D341Med (cell line): ENCODE measurements around the gene SLC22A4.
A peak's percentile ranks its signal among the peaks of the same experiment; 100 is the strongest.

ENCODE experiments used
- DNase-seq: peaks from one replicate; pipeline ENCODE4 v3.0.0; 2012; ENCODE audit warnings: low spot score

SLC22A4 gene

GRCh38 chr5:132275367-132276220 lies 18.6 kb upstream of the SLC22A4 start:
- no peak for DNase-seq

- no peak for DNase-seq
These were observed 16.9 kb upstream of the SLC22A4 start for GRCh38 chr5:132277256-132277655.

DNA sequence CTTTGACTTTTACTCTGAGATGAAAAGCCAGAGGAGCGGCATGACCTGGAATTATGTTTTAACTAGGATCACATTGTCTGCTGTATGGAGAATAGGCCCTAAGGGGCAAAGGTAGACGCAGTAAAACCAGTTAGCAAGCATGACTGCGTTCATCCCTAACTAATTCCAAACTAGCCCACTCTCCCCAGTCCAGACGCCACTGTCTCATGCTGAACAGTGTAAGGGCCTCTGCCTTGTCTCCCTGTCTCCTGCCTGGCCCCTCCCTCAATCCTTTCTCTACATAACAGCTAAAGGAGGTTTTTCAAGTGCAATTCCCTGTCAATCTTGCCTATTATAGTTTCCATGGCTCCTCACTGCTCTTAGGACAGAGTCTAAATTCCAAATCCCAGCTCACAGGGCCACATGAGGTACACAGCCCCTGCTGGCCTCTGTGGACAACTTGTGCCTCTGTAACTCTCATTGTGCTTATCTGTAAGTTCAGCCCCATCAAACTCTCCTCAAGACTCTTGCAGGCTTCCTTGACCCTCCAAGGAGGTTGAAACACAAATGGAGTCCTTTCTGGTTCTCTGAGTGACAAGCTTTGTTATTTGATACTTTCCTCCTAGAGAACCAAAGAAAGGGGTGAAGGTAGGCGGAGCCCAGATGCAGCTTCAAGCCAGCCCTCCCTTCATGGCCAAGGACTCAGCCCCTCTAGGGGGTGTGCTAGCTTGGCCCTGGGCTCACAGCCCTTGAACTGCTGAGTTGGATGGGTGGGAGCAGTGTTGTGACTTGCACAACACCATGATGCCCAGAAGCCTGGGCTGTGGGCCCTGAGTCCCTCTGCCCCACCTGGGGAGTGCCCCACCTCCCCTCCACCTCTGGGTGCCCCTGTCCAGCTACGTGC lies 16.0 kb upstream of the SLC22A4 start:
- DNase-seq = no peak

DNA sequence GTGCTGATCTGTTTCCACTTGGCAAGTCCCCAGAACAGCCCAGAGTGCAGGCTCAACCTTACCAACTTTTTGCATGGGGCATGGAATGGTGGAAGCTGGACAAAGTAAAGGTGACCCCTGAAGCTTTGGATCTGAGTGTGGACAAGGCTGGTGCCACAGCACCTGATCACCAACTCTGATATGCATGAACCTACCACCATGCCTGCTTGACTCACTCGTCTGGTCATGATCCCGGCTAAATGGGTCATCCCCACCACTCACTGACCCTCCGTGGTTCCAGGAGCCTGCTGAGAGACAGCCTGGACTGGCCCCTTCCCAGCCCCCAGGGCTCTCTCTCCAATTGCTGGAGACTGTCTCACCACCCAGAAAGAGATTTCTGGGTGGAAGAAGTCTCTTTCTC lies 14.4 kb upstream of the SLC22A4 start:
- DNase-seq = no peak

GRCh38 chr5:132280371-132281240 lies 13.6 kb upstream of the SLC22A4 start:
- no peak for DNase-seq

GRCh38 chr5:132281856-132282614 lies 12.2 kb upstream of the SLC22A4 start:
- DNase-seq = no peak

DNA sequence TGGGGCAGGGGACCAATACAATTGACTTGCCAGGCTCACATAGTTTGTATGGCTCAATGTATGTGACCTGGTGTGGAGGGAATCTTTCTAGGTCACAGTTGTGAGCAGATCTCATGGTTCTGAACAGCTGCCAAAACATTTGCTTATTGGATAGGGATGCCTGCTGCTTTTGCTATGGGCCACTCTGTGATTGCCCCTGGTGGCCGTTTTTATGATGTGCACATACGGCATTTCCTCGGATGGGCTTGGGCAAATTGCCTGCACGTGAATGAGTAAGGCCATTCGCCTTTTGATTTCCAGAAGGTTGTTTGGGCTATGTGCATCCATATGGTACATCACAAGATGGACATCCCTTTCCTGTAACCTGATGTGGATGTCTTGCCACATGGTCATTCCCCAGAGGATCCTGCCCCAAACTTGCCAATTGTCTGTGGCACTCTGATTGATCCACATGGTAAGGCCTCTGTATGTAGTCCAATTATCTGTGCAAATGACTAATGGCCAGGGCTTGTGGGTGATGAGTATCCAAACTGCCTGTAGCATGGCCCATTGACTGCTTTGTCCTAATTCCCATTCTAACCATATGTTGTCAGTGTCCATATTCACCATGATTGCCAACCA lies 10.7 kb upstream of the SLC22A4 start:
- DNase-seq = no peak

GRCh38 chr5:132289097-132289496 lies 5.1 kb upstream of the SLC22A4 start:
- DNase-seq = no peak

GRCh38 chr5:132291026-132291425 lies 3.2 kb upstream of the SLC22A4 start:
- no peak for DNase-seq

GRCh38 chr5:132293066-132293991 lies 865 bp upstream of the SLC22A4 start:
- DNase-seq = peak; percentile 86

DNA sequence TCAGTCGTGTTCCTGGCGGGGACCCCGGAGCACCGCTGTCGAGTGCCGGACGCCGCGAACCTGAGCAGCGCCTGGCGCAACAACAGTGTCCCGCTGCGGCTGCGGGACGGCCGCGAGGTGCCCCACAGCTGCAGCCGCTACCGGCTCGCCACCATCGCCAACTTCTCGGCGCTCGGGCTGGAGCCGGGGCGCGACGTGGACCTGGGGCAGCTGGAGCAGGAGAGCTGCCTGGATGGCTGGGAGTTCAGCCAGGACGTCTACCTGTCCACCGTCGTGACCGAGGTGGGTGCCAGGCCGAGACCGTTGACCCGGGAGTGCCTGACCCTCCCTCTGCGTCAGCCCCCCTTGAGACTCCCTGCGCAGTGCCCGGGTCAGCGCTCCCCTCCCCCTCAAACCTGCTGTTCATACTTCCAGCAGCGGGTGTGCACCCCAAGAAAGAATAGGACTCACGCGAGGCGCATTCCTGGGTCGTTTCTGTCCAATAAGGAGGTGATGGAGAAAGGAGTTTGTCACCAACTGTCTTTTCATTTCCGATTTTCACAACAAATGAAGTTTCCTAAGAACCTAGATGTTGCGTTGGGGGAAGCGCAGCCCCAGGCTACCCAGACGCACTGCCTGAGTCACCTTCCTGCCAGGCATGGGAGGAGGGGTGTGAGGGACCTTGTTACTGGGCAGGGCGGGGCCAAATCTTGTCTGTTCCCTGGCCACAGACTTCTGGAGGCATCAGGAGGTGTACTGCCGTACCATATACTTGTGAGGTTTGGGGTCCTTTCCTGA lies 722 bp downstream of the SLC22A4 start:
- DNase-seq = no peak

GRCh38 chr5:132295505-132296411 lies 1.6 kb downstream of the SLC22A4 start:
- DNase-seq = no peak

- DNase-seq = no peak
These were observed 2.3 kb downstream of the SLC22A4 start for GRCh38 chr5:132296412-132297016.

- no peak for DNase-seq
These were observed 3.2 kb downstream of the SLC22A4 start for GRCh38 chr5:132297211-132297940.

DNA sequence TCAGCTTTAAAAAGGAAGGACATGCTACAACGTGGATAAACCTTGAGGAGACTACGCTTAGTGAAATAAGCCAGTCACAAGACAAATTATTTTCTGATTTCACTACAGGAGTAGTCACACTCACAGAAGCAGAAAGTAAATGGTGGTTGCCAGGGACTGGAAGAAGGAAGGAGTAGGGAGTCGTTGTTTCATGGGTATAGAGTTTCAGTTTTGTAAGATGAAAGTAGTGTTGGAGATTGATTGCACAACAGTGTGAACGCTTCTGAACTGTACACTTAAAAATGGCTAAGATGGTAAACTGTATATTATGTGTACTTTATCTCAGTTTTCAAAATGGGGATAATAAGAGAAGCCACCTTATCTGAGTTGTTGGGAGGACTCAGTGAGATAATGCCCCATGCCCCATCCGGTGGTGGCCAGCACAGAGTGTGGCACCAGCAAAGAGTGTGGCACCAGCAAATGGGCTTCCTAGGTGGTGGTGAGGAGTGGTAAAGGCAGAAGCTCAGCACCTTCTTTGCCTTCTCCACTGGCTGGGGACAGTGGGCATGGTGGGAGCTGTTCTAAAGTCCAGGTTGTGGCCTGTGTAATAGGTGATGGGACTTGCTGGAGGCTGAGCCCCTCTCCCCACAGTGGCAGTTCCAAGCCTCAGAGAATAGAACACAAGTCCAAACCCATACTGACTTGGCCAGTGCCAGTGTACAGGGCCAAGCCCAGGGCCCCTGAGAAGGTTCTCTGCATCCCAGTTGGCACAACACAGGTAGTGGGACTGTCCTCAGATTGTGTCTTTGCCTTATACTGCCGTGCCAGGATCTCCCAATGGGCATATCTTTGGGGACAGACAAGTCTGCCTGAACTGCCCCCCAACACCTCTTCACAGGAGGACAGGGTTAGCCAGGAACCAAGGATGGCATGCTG lies 4.4 kb downstream of the SLC22A4 start:
- no peak for DNase-seq

- DNase-seq = no peak
These were observed 5.7 kb downstream of the SLC22A4 start for GRCh38 chr5:132299917-132300316.
